HFFc6 (cell line): ENCODE measurements around the gene G6PC2. TPM values are rescaled to one million over a fixed set of nuclear protein-coding genes. Genes with fewer than 3 reads are reported as not detected.

Experiments used
- DNase-seq: peaks from one replicate; pipeline ENCODE4 v3.0.0-alpha.2; 2018
- H3K27ac Mint-ChIP-seq: 2 replicates; pipeline ENCODE4 v1.8.0; 2020; ENCODE audit warnings: mild to moderate bottlenecking, mixed read lengths
- H3K27me3 Mint-ChIP-seq: 2 replicates; pipeline ENCODE4 v1.8.0; 2021; ENCODE audit warnings: mild to moderate bottlenecking, moderate library complexity, mixed read lengths; ENCODE audit not compliant: insufficient read depth
- H3K36me3 Mint-ChIP-seq: 2 replicates; pipeline ENCODE4 v1.8.0; 2021; ENCODE audit warnings: low read depth, mixed read lengths
- H3K4me1 Mint-ChIP-seq: 2 replicates; pipeline ENCODE4 v1.8.0; 2020; ENCODE audit warnings: low read depth, mixed read lengths
- H3K4me3 Mint-ChIP-seq: 2 replicates; pipeline ENCODE4 v1.8.0; 2020; ENCODE audit warnings: mild to moderate bottlenecking, moderate library complexity, mixed read lengths
- H3K9me3 Mint-ChIP-seq: 2 replicates; pipeline ENCODE4 v1.8.0; 2020; ENCODE audit warnings: mild to moderate bottlenecking, mixed read lengths
- CTCF ChIP-seq: fragments of 200-600 bp; sonication (generic); IDR thresholded peaks from 2 replicates; pipeline ENCODE4 v1.5.0; 2021; ENCODE audit warnings: antibody characterized with exemption, mild to moderate bottlenecking
- total RNA-seq, 6 experiments: library from RNA; stranded (reverse); fragmentation: NEBNext Ultra II Directional; extraction: Animal tissue kit (Norgen Biotek cat#: 25700); gene quantifications; 2 replicates in 1 of 6; 3 replicates in 5 of 6; pipeline ENCODE4 v1.2.3, GENCODE V29; 2021

G6PC2 gene
- total RNA-seq, 6 experiments from 2014 or later, result not detected

- Mint-ChIP-seq H3K4me1 (no peaks in the 10 kb centered on the region), H3K9me3 (no peaks in the 10 kb centered on the region), H3K36me3 (no peaks in the 10 kb centered on the region), H3K4me3 (no peak overlapping the region), H3K27ac (no peak overlapping the region), H3K27me3 (no peaks in the 10 kb centered on the region; the same call in 1 of the 2 replicates)
- TF ChIP-seq CTCF, result no peak
- no peak for DNase-seq
Observed at GRCh38 chr2:168949324-168949723, 48.2 kb downstream of the G6PC2 start.

- H3K27me3 Mint-ChIP-seq, result peaks cover 2% of the 10 kb centered on the region
- H3K36me3 Mint-ChIP-seq, result no peaks in the 10 kb centered on the region
- no peaks in the 10 kb centered on the region for H3K4me1 Mint-ChIP-seq
- H3K4me3 Mint-ChIP-seq, result no peak overlapping the region
- no peak overlapping the region for H3K27ac Mint-ChIP-seq
- H3K9me3 Mint-ChIP-seq, result no peaks in the 10 kb centered on the region
- no peak for TF ChIP-seq CTCF
- DNase-seq, result no peak
Observed at GRCh38 chr2:168951871-168952270, 50.8 kb downstream of the G6PC2 start.

GRCh38 chr2:168952424-168952823 lies 51.3 kb downstream of the G6PC2 start:
- no peak for TF ChIP-seq CTCF
- no peak for DNase-seq
- Mint-ChIP-seq H3K36me3 (no peaks in the 10 kb centered on the region), H3K27ac (no peak overlapping the region), H3K9me3 (no peaks in the 10 kb centered on the region), H3K4me3 (no peak overlapping the region), H3K27me3 (peaks cover 2% of the 10 kb centered on the region), H3K4me1 (no peaks in the 10 kb centered on the region)

- H3K9me3 Mint-ChIP-seq, result no peaks in the 10 kb centered on the region
- H3K27me3 Mint-ChIP-seq, result peaks cover 2% of the 10 kb centered on the region
- no peaks in the 10 kb centered on the region for H3K36me3 Mint-ChIP-seq
- DNase-seq, result no peak
- H3K4me3 Mint-ChIP-seq, result no peak overlapping the region
- H3K27ac Mint-ChIP-seq, result no peak overlapping the region
- no peaks in the 10 kb centered on the region for H3K4me1 Mint-ChIP-seq
- TF ChIP-seq CTCF, result no peak
Observed at GRCh38 chr2:168954256-168954655, 53.2 kb downstream of the G6PC2 start.

GRCh38 chr2:168955321-168955720 lies 54.2 kb downstream of the G6PC2 start:
- no peak overlapping the region for H3K27ac Mint-ChIP-seq
- no peak for TF ChIP-seq CTCF
- DNase-seq, result no peak

GRCh38 chr2:168956392-168956791 lies 55.3 kb downstream of the G6PC2 start:
- no peaks in the 10 kb centered on the region for H3K9me3 Mint-ChIP-seq
- H3K4me3 Mint-ChIP-seq, result no peak overlapping the region
- H3K36me3 Mint-ChIP-seq, result no peaks in the 10 kb centered on the region
- no peak overlapping the region for H3K27ac Mint-ChIP-seq
- no peak for DNase-seq
- no peaks in the 10 kb centered on the region for H3K4me1 Mint-ChIP-seq
- H3K27me3 Mint-ChIP-seq, result peaks cover 2% of the 10 kb centered on the region; the same call in 1 of the 2 replicates
- no peak for TF ChIP-seq CTCF

More at GRCh38 chr2:168955321-168955720, 54.2 kb downstream of the G6PC2 start:
- no peak overlapping the region for H3K4me3 Mint-ChIP-seq
- H3K4me1 Mint-ChIP-seq, result no peaks in the 10 kb centered on the region
- H3K36me3 Mint-ChIP-seq, result no peaks in the 10 kb centered on the region
- no peaks in the 10 kb centered on the region for H3K9me3 Mint-ChIP-seq
- peaks cover 2% of the 10 kb centered on the region; the same call in 1 of the 2 replicates for H3K27me3 Mint-ChIP-seq
